ENCODE measurements around the gene ESRP2. TPM values are rescaled to one million over a fixed set of nuclear protein-coding genes. Genes with fewer than 3 reads are reported as not detected.

ESRP2 gene
- total RNA-seq, 4 donors from 2014 or later = 0.13 to 2.9 TPM; not detected in 2

- peaks cover 0 to 60% of the 10 kb centered on the region in 2 donors for H3K36me3 ChIP-seq
- no peaks in the 10 kb centered on the region for H3K9me3 ChIP-seq
- no peak for ATAC-seq
- H3K27me3 ChIP-seq = no peaks in the 10 kb centered on the region
- no peak overlapping the region for H3K27ac ChIP-seq
- H3K4me3 ChIP-seq = no peak overlapping the region
- TF ChIP-seq CTCF (IDR thresholded peaks at IDR 0.05) (no peak), POLR2AphosphoS5 (IDR thresholded peaks at IDR 0.05) (no peak), POLR2A (IDR thresholded peaks at IDR 0.05) (no peak), EP300 (IDR thresholded peaks at IDR 0.05) (no peak)
- 67 to 92% methylated on average over 2 to 4 of the region's 4 CpGs for WGBS, 2 donors (ENCODE audit: low coverage in 1 of 2)
- H3K4me1 ChIP-seq = peaks cover 0 to 35% (median 21%) of the 10 kb centered on the region in 3 donors
Observed at GRCh38 chr16:68249371-68249770, 13.4 kb upstream of the ESRP2 start.

- Histone ChIP-seq H3K27ac (peak overlapping the region in 1 of 4 donors; percentile 43), H3K9me3 (no peaks in the 10 kb centered on the region), H3K36me3 (peaks cover 0 to 46% of the 10 kb centered on the region in 2 donors), H3K4me3 (no peak overlapping the region), H3K27me3 (no peaks in the 10 kb centered on the region), H3K4me1 (peaks cover 0 to 40% (median 23%) of the 10 kb centered on the region in 3 donors)
- TF ChIP-seq POLR2AphosphoS5 (IDR thresholded peaks at IDR 0.05) (no peak), POLR2A (IDR thresholded peaks at IDR 0.05) (no peak), CTCF (IDR thresholded peaks at IDR 0.05) (no peak), EP300 (IDR thresholded peaks at IDR 0.05) (no peak)
- no peak for ATAC-seq
- 79 to 92% methylated on average over 2 to 4 of the region's 4 CpGs for WGBS, 2 donors (ENCODE audit: low coverage in 1 of 2)
Observed at GRCh38 chr16:68247932-68248331, 12.0 kb upstream of the ESRP2 start.

GRCh38 chr16:68247400-68247799, 11.5 kb upstream of the ESRP2 start:
- no peak overlapping the region for H3K4me3 ChIP-seq
- no peak for ATAC-seq
- peaks cover 0 to 40% of the 10 kb centered on the region in 2 donors for H3K36me3 ChIP-seq
- peaks cover 0 to 40% (median 23%) of the 10 kb centered on the region in 3 donors for H3K4me1 ChIP-seq
- no CpG with 5 or more reads among the region's 4 CpGs for WGBS, 2 donors (ENCODE audit: low coverage in 1 of 2)
- no peaks in the 10 kb centered on the region for H3K27me3 ChIP-seq
- peak overlapping the region in 1 of 4 donors; percentile 43 for H3K27ac ChIP-seq
- no peaks in the 10 kb centered on the region for H3K9me3 ChIP-seq
- TF ChIP-seq EP300 (IDR thresholded peaks at IDR 0.05) (no peak), CTCF (IDR thresholded peaks at IDR 0.05) (no peak)

- Histone ChIP-seq H3K36me3 (peaks cover 0 to 33% of the 10 kb centered on the region in 2 donors), H3K4me1 (peaks cover 0 to 40% (median 23%) of the 10 kb centered on the region in 3 donors), H3K27ac (peak overlapping the region in 1 of 4 donors; percentile 43), H3K27me3 (no peaks in the 10 kb centered on the region), H3K9me3 (no peaks in the 10 kb centered on the region), H3K4me3 (peak overlapping the region in 1 of 2 donors; percentile 91)
- TF ChIP-seq POLR2AphosphoS5 (IDR thresholded peaks at IDR 0.05) (no peak), EP300 (IDR thresholded peaks at IDR 0.05) (no peak), CTCF (IDR thresholded peaks at IDR 0.05) (no peak), POLR2A (IDR thresholded peaks at IDR 0.05) (no peak)
- 86% methylated on average over 4 of the region's 5 CpGs; no CpG with 5 or more reads in 1 of the 2 donors for WGBS, 2 donors (ENCODE audit: low coverage in 1 of 2)
- no peak for ATAC-seq
Observed at GRCh38 chr16:68246666-68247065, 10.7 kb upstream of the ESRP2 start.

DNA sequence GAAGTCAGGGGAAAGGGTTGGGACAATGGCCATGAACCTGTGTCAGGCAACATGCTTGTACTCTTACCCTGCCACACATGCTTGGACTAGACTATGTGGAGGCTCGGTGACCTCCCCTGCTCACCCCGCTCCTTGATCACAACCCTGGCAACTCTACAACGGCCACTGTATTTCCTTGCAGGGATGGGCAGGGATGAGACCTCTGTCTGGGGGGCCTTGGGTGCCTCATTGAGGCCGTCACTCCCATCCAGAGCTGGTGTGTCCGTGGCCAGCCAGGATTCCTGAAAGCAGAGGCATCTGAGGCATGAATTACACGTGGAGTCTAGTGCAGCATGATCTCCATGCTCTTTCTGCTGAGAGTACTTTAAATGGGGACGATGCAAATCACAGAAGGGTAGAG, 10.2 kb upstream of the ESRP2 start:
- ATAC-seq = no peak
- H3K4me3 ChIP-seq = peak overlapping the region; percentile 80 to 91
- no peaks in the 10 kb centered on the region for H3K27me3 ChIP-seq
- H3K9me3 ChIP-seq = no peaks in the 10 kb centered on the region
- peaks cover 0 to 40% (median 23%) of the 10 kb centered on the region in 3 donors for H3K4me1 ChIP-seq
- H3K36me3 ChIP-seq = peaks cover 0 to 27% of the 10 kb centered on the region in 2 donors
- 80 to 100% methylated on average over 1 to 2 of the region's 7 CpGs for WGBS, 2 donors (ENCODE audit: low coverage in 1 of 2)
- H3K27ac ChIP-seq = peak overlapping the region in 2 of 4 donors; percentile 59 to 73
- TF ChIP-seq POLR2A (IDR thresholded peaks at IDR 0.05) (no peak), EP300 (IDR thresholded peaks at IDR 0.05) (no peak), CTCF (IDR thresholded peaks at IDR 0.05) (no peak), POLR2AphosphoS5 (IDR thresholded peaks at IDR 0.05) (no peak)
